HL-60/S4 treated with retinoic acid at 250 ng/mL for 4 days and 3 days (cell line): ENCODE data around the gene NHLH1.

Experiments
- in situ Hi-C: fragments of 300-500 bp; cut with MboI; formaldehyde crosslinking; loops from 2 replicates; pipeline ENCODE4 v1.7.0; 2022; ENCODE audit warnings: low sequenced_read_pairs

The NHLH1 gene

GRCh38 chr1:160366731-160367515 lies at the start of gene NHLH1:
Gene NHLH1, plus strand, starts transcription at chr1:160367071. Its CDS starts 3,661 bp downstream, at chr1:160370732.
- in situ Hi-C loops, result no loop called here

DNA sequence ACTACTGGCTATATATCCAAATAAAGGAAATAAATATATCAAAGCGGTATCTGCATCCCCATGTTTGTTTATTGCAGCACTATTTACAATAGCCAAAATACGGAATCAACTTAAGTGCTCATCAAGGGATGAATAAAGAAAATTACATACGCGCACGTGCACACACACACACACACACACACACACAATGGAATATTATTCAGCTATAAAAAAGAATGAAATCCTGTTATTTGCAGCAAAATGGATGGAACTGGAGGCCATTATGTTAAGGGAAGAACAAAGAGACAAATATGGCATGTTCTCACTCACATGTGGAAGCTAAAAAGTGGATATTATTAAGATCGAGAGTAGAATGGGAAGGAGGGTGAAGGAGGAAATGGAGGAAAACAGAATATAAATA lies 44.0 kb upstream of the NHLH1 start:
- in situ Hi-C loops, result no loop called here

GRCh38 chr1:160325252-160325651 lies 41.6 kb upstream of the NHLH1 start:
- in situ Hi-C loops, result no loop called here

- in situ Hi-C loops, result no loop called here
Observed at GRCh38 chr1:160326418-160326817, 40.5 kb upstream of the NHLH1 start.

- in situ Hi-C loops, result no loop called here
Observed at GRCh38 chr1:160328184-160328583, 38.7 kb upstream of the NHLH1 start.

- in situ Hi-C loops, result no loop called here
Observed at GRCh38 chr1:160330119-160330518, 36.8 kb upstream of the NHLH1 start.

- in situ Hi-C loops, result no loop called here
Observed at GRCh38 chr1:160332516-160332915, 34.4 kb upstream of the NHLH1 start.

DNA sequence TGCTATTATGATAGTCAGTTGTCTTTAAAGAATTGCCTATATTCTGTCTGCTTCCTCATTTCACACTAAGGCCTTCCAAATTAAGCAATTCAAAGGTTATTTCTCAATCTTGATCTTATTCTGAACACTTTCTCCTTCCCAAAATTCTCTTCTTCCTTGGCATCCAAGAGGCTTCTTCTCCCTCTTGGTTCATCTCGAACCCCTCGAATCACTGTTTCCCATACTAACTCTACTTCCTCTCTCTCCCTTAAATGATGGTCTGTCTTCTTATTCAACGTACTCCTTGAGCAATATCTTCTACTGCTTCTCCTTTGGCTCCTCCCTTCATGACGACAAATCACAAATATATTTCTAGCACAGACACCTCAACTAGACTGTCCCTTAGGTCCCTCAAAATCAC lies 28.3 kb upstream of the NHLH1 start:
- in situ Hi-C loops, result no loop called here

DNA sequence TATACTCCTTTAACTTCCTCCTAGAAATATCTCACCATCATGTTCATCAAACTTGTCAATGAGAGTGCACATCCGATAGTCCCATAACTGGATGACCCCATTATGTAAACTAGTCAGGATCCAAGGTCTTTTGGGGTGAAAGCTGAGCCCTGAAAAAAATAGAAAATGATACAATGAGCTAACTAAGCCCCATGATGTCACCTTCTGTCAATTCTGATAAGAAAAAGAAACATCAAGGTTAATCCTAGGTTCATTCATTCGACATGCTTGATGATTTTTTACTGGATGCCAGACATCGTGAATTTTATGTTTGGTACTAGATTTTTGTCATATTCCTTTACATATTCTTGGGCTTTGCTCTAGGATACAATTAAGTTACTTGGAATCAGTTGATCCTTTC lies 26.7 kb upstream of the NHLH1 start:
- in situ Hi-C loops, result no loop called here

- in situ Hi-C loops, result no loop called here
Observed at GRCh38 chr1:160340866-160341265, 26.0 kb upstream of the NHLH1 start.

- in situ Hi-C loops, result no loop called here
Observed at GRCh38 chr1:160342526-160342925, 24.3 kb upstream of the NHLH1 start.

GRCh38 chr1:160342953-160343869 lies 23.7 kb upstream of the NHLH1 start, which contains the start of the genes COPA and NCSTN:
Gene COPA, minus strand, starts transcription at chr1:160343250. Its CDS starts 80 bp downstream, at chr1:160343170.
Gene NCSTN, plus strand, starts transcription at chr1:160343383. Its CDS starts 14 bp downstream, at chr1:160343397.
- in situ Hi-C loops, result no loop called here

GRCh38 chr1:160344241-160344640 lies 22.6 kb upstream of the NHLH1 start:
- in situ Hi-C loops, result no loop called here

GRCh38 chr1:160344936-160345335 lies 21.9 kb upstream of the NHLH1 start:
- in situ Hi-C loops, result no loop called here

GRCh38 chr1:160346463-160346862 lies 20.4 kb upstream of the NHLH1 start:
- in situ Hi-C loops, result no loop called here

DNA sequence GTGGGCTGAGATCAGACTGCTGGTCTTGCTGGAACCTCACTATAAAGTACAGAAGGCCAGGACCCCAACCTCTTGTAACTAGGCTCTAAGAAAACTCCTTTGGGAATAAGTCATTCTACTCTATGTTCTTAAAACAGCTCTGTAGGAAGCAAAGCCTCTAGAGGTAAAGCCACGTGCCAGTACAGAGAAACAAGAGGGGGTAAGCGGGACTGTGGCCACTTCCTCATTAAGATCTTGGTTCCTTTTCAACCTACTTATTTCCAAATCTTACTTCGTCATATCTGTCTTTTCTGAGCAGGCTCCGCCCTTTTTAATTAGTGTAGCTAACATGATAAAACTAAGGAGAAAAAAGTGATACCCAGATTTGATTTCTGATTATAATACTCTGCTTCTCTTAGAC lies 19.9 kb upstream of the NHLH1 start:
- in situ Hi-C loops, result no loop called here

DNA sequence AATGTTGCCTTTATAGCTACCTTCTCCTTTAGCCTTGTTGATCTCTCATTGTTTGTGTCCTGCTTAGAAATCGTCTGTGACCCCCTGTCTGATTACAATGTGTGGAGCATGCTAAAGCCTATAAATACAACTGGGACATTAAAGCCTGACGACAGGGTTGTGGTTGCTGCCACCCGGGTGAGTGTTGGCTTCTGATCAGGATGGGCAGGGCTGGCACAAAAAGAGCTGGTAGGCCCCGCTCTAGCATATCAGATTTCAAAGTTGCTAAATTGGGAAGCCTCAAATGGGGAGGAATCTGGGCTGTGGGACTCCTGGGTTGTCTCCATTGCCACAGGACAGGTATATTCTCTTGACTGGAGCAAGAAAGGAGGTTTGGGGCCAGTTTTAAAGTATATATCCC lies 15.2 kb upstream of the NHLH1 start:
- in situ Hi-C loops, result no loop called here

GRCh38 chr1:160352555-160352954 lies 14.3 kb upstream of the NHLH1 start:
- in situ Hi-C loops, result no loop called here

DNA sequence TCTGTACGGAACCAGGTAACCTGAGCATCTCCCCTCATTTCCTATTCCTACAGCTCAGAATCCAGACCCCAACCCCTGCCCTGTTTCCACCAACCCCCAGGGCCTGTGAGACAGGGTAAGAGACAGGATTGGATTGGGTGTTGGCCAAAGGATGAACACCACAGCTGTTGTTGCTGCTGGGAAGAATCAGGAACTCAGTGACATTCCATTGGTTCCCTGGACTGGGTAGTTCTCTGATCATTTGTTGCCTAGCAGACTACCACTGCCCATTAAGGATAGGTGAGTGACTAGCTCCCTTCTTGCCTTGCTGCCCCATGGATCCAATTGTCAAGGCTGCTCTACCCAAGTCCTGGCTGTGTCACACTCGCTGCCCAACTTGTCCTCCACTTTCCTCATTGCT lies 13.6 kb upstream of the NHLH1 start:
- in situ Hi-C loops, result no loop called here

GRCh38 chr1:160354388-160354985 lies 12.4 kb upstream of the NHLH1 start:
- in situ Hi-C loops, result no loop called here

- in situ Hi-C loops, result no loop called here
Observed at GRCh38 chr1:160357286-160358002, 9.4 kb upstream of the NHLH1 start.
